ENCODE results near the gene CASTOR1.

Gene CASTOR1

GRCh38 chr22:30318799-30319419 lies 29.6 kb upstream of the CASTOR1 start:
- DNase-seq (ENCODE audit: low read depth), result peak; percentile 28

GRCh38 chr22:30317778-30318177 lies 28.5 kb upstream of the CASTOR1 start:
- no peak for DNase-seq (ENCODE audit: low read depth)

GRCh38 chr22:30315962-30316576 lies 26.8 kb upstream of the CASTOR1 start:
- DNase-seq (ENCODE audit: low read depth), result no peak

GRCh38 chr22:30314915-30315314 lies 25.6 kb upstream of the CASTOR1 start:
- DNase-seq (ENCODE audit: low read depth), result peak; percentile 63

- no peak for DNase-seq (ENCODE audit: low read depth)
Observed at GRCh38 chr22:30313527-30314363, 24.4 kb upstream of the CASTOR1 start.

GRCh38 chr22:30312053-30312452 lies 22.7 kb upstream of the CASTOR1 start:
- DNase-seq (ENCODE audit: low read depth), result peak; percentile 67

- DNase-seq (ENCODE audit: low read depth), result peak; percentile 38
Observed at GRCh38 chr22:30310881-30311771, 21.8 kb upstream of the CASTOR1 start.

- DNase-seq (ENCODE audit: low read depth), result peak; percentile 87
Observed at GRCh38 chr22:30309951-30310741, 20.8 kb upstream of the CASTOR1 start.

GRCh38 chr22:30308518-30309230 lies 19.4 kb upstream of the CASTOR1 start:
- peak; percentile 43 for DNase-seq (ENCODE audit: low read depth)

- no peak for DNase-seq (ENCODE audit: low read depth)
Observed at GRCh38 chr22:30308093-30308492, 18.8 kb upstream of the CASTOR1 start.

- no peak for DNase-seq (ENCODE audit: low read depth)
Observed at GRCh38 chr22:30307041-30307574, 17.8 kb upstream of the CASTOR1 start.

GRCh38 chr22:30306627-30307011 lies 17.3 kb upstream of the CASTOR1 start:
- no peak for DNase-seq (ENCODE audit: low read depth)

GRCh38 chr22:30305906-30306626 lies 16.8 kb upstream of the CASTOR1 start:
- DNase-seq (ENCODE audit: low read depth), result peak; percentile 40

GRCh38 chr22:30305519-30305905 lies 16.2 kb upstream of the CASTOR1 start:
- peak; percentile 51 for DNase-seq (ENCODE audit: low read depth)

- DNase-seq (ENCODE audit: low read depth), result no peak
Observed at GRCh38 chr22:30304495-30305244, 15.4 kb upstream of the CASTOR1 start.

GRCh38 chr22:30302810-30303138 lies 13.5 kb upstream of the CASTOR1 start:
- no peak for DNase-seq (ENCODE audit: low read depth)

GRCh38 chr22:30301995-30302809 lies 12.9 kb upstream of the CASTOR1 start:
- DNase-seq (ENCODE audit: low read depth), result peak; percentile 72

GRCh38 chr22:30299322-30299721 lies 10.0 kb upstream of the CASTOR1 start:
- no peak for DNase-seq (ENCODE audit: low read depth)
